Loucy (cell line): ENCODE measurements around the gene NECAP2.
"Not testable (repeated sequence)": the region's sequence is repeated elsewhere in the genome, so short reads cannot be mapped to it uniquely, and the experiment has no call there.

Source experiments
- H2AFZ ChIP-seq: fragments of 200-600 bp; sonication (generic); 2 replicates; pipeline ENCODE4 v1.6.0; 2016; ENCODE audit warnings: antibody characterized with exemption, mild to moderate bottlenecking, low read length, moderate library complexity
- H3F3A ChIP-seq: fragments of 200-600 bp; 2 replicates; pipeline ENCODE4 v1.6.0; 2016; ENCODE audit warnings: antibody characterized with exemption, low read depth, mild to moderate bottlenecking
- H3K27me3 ChIP-seq: fragments of 200-600 bp; sonication (generic); 2 replicates; pipeline ENCODE4 v1.6.1; 2014; ENCODE audit warnings: low read length, mild to moderate bottlenecking; ENCODE audit not compliant: insufficient read depth, poor library complexity, severe bottlenecking
- H3K36me3 ChIP-seq: fragments of 200-600 bp; sonication (generic); 2 replicates; pipeline ENCODE4 v1.6.1; 2016; ENCODE audit warnings: low read length; ENCODE audit not compliant: insufficient read depth
- H3K4me1 ChIP-seq: fragments of 200-600 bp; sonication (generic); 2 replicates; pipeline ENCODE4 v1.5.1; 2014; ENCODE audit warnings: low read length, mild to moderate bottlenecking; ENCODE audit not compliant: insufficient read depth, poor library complexity, severe bottlenecking
- H3K4me2 ChIP-seq: fragments of 200-600 bp; sonication (generic); 2 replicates; pipeline ENCODE4 v1.6.0; 2014; ENCODE audit warnings: antibody characterized with exemption, low read length, low read depth, mild to moderate bottlenecking; ENCODE audit not compliant: poor library complexity, severe bottlenecking
- H3K4me3 ChIP-seq: fragments of 200-600 bp; sonication (generic); 2 replicates; pipeline ENCODE4 v1.5.1; 2014; ENCODE audit warnings: low read length, mild to moderate bottlenecking, mixed read lengths; ENCODE audit not compliant: poor library complexity, severe bottlenecking
- H3K79me2 ChIP-seq: fragments of 200-600 bp; sonication (generic); 2 replicates; pipeline ENCODE4 v1.6.1; 2014; ENCODE audit warnings: low read length; ENCODE audit not compliant: insufficient read depth
- H3K9ac ChIP-seq: fragments of 200-600 bp; sonication (generic); 2 replicates; pipeline ENCODE4 v1.6.0; 2014; ENCODE audit warnings: mild to moderate bottlenecking, low read depth, low read length, moderate library complexity; ENCODE audit not compliant: poor library complexity, severe bottlenecking
- H3K9me2 ChIP-seq: fragments of 200-600 bp; sonication (generic); replicated peaks from 2 replicates; pipeline ENCODE4 v1.6.1; 2016; ENCODE audit warnings: low read depth, low read length, mixed read lengths
- H3K9me3 ChIP-seq: fragments of 200-600 bp; sonication (generic); 2 replicates; pipeline ENCODE4 v1.6.1; 2014; ENCODE audit warnings: mild to moderate bottlenecking, antibody characterized with exemption, low read length, low read depth; ENCODE audit not compliant: insufficient read depth
- H4K20me1 ChIP-seq: fragments of 200-600 bp; sonication (generic); 2 replicates; pipeline ENCODE4 v1.6.0; 2014; ENCODE audit warnings: antibody characterized with exemption, low read length, mild to moderate bottlenecking; ENCODE audit not compliant: insufficient read depth, poor library complexity, severe bottlenecking
- CTCF ChIP-seq: fragments of 200-600 bp; sonication (generic); conservative IDR thresholded peaks from 2 replicates; pipeline ENCODE4 v1.5.1; 2014; ENCODE audit warnings: mild to moderate bottlenecking, antibody characterized with exemption, low read length
- EZH2phosphoT487 ChIP-seq: fragments of 200-600 bp; IDR thresholded peaks from 2 replicates; pipeline ENCODE4 v1.6.1; 2018; ENCODE audit warnings: antibody characterized with exemption, mild to moderate bottlenecking, moderate library complexity, borderline replicate concordance

Gene NECAP2

GRCh38 chr1:16503494-16503893, 63.0 kb downstream of the NECAP2 start:
- peaks cover 5% of the 10 kb centered on the region for H3K4me1 ChIP-seq
- H3F3A ChIP-seq, result no peaks in the 10 kb centered on the region
- H3K9me3 ChIP-seq, result peaks cover 5% of the 10 kb centered on the region; the same call in 1 of the 2 replicates
- no peak overlapping the region for H3K9ac ChIP-seq
- H3K27me3 ChIP-seq, result no peaks in the 10 kb centered on the region
- H3K36me3 ChIP-seq, result no peaks in the 10 kb centered on the region
- no peaks in the 10 kb centered on the region for H3K9me2 ChIP-seq
- H3K4me2 ChIP-seq, result no peak overlapping the region
- H2AFZ ChIP-seq, result no peak overlapping the region
- no peaks in the 10 kb centered on the region for H4K20me1 ChIP-seq
- no peak for TF ChIP-seq CTCF
- TF ChIP-seq EZH2phosphoT487, result no peak
- no peaks in the 10 kb centered on the region for H3K79me2 ChIP-seq
- no peak overlapping the region for H3K4me3 ChIP-seq

DNA sequence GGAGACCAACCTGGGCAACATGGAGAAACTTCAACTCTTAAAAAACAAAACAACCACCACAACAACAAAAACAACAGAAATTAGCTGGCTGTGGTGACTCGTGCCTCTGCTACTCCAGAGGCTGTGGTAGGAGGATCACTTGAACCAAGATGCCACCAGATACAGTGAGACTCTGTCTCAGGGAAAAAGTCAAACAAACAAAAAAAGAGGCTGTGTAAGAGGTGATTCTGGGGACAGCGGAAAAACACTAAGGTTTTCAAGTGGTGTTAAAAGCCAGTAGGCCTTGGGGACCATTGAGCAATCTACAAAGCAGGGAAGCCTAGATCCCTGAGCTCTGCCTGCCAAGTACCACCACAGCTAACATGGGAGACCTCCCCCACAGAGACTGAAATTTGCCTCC, 65.3 kb downstream of the NECAP2 start:
- not testable (repeated sequence) for H3K9me2 ChIP-seq, H2AFZ ChIP-seq, H3K27me3 ChIP-seq

DNA sequence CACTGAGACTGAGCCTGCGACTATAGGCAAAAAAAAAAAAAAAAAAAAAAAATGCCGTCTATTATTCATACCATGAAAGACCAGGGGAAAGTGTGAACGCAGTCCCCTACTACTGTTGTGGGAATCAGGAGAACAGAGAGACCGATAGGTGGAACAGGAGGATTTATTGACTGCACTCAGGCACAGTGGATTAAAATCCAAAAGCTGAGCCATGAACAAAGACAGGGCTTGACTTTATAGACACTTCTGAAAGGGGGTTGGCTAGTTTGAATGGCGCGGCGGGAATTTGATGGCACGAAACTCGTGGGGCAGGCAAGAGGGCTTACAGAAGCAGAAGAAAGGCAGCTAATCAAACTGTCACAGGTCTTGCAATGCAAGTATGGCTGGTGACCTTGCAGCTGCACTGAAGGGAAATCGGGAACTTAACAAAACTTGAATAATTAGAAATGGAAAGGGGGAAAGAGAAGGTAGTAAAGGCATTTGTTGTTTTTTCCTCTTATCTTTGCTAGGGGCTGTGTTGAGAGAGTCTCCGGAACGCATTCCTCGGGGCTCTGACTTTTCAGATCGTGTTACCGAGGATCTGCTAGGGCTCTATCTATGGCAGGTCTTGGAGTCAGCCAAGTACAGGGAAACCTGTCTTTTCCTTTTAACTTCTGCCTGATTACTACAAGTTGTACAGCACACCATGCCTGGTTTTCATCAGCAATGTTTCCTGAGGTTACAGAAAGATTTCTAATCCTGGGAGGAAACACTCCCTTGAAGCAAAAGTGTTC, 66.0 kb downstream of the NECAP2 start:
- not testable (repeated sequence) for H3K4me2 ChIP-seq, H3K4me1 ChIP-seq, H4K20me1 ChIP-seq, H3K4me3 ChIP-seq, H3F3A ChIP-seq, H3K9ac ChIP-seq, H2AFZ ChIP-seq, H3K79me2 ChIP-seq, H3K36me3 ChIP-seq, H3K9me2 ChIP-seq, H3K9me3 ChIP-seq, H3K27me3 ChIP-seq

More for the DNA sequence above, 65.3 kb downstream of the NECAP2 start:
- H3K9ac ChIP-seq, H3K4me3 ChIP-seq, H3K4me2 ChIP-seq, H3F3A ChIP-seq, H4K20me1 ChIP-seq, H3K36me3 ChIP-seq, H3K4me1 ChIP-seq, H3K79me2 ChIP-seq, H3K9me3 ChIP-seq: not testable (repeated sequence)

- not testable (repeated sequence) for H3F3A ChIP-seq, H3K27me3 ChIP-seq, H4K20me1 ChIP-seq, H3K4me3 ChIP-seq, H3K9ac ChIP-seq, H3K79me2 ChIP-seq, H3K36me3 ChIP-seq, H2AFZ ChIP-seq, H3K9me2 ChIP-seq, H3K9me3 ChIP-seq, H3K4me1 ChIP-seq, H3K4me2 ChIP-seq
Measured at GRCh38 chr1:16508861-16509445, 68.4 kb downstream of the NECAP2 start.
